Measurements from ENCODE around the gene FBXL19.
A peak's percentile ranks its signal among the peaks of the same experiment; 100 is the strongest.
"Not testable (repeated sequence)": the region's sequence is repeated elsewhere in the genome, so short reads cannot be mapped to it uniquely, and the experiment has no call there.

The FBXL19 gene

DNA sequence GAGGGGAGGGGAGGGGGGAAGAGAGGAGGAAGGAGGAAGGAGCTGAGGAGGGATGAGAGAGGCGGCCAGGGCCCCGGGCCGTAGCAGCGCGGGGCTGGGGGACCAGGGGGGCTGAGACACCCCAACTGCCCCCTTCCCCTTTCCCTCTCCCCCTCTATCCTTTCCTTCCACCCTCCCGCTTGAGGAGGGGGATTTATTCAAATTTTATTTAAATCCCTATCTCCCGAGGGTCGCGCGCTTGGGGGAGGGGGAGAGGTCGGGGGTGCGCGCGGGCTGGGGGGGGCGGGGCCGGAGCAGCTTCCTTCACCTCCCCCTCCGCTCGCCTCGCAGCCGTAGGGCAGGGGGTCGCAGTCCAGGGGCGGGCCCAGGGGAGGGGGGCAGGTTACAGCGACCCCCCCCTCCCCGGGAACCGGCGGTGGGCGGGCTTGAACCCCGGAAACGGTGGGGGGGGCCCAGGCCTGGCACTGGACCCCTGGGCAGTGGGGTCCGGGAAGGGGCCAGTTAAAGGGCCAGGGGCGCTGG, at the start of gene FBXL19:
FBXL19 (plus strand) TSS at position 19 of the 522 bp plus-strand sequence. CDS start 2,183 bp downstream, outside the sequence.
- DNase-seq = no peak

- DNase-seq = no peak
These were observed 49.0 kb upstream of the FBXL19 start for GRCh38 chr16:30874244-30874820.

DNA sequence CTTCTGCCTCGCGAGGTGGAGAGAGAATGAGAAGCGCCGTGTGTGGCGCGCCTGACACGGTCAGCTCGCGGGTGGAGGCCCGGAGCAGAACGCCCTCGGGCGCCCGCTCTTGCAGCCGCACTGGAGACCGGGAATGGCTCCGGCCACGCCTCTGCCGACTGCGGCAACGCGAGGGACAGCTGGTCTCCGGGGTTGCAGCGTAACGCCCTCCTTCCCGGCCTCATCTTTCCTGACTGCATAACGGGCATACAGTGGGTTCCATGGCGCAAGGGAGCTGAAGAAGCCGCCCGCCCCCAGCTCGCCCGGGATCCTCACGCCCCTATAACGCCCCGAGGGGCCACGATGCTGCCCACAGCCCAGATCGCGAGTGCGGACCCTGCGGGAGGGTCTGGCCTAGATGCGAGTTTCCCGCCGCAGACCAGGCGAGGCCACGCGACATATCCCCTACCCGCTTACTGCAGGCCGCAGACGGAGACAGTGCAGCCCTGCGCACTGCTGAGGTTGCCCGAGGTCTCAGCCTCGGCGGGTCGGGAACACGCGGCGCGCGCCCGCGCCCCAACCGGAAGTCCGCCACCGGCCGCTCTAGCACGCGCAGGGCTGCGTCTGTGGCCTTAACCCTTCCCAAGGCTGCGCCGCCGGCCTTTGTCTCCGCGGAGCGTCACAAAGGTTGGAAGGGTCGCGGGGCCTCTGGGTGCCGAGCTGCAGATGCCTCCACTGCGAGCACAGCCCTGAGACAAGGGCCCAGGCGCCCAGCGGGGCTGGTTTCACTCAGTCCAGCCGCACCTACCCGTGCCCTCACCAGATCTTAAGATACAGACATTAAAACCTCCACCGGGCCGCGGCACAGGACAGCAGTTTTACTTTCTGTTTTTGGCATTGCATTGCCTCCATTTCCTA, 48.3 kb upstream of the FBXL19 start:
- DNase-seq = peak; percentile 88

DNA sequence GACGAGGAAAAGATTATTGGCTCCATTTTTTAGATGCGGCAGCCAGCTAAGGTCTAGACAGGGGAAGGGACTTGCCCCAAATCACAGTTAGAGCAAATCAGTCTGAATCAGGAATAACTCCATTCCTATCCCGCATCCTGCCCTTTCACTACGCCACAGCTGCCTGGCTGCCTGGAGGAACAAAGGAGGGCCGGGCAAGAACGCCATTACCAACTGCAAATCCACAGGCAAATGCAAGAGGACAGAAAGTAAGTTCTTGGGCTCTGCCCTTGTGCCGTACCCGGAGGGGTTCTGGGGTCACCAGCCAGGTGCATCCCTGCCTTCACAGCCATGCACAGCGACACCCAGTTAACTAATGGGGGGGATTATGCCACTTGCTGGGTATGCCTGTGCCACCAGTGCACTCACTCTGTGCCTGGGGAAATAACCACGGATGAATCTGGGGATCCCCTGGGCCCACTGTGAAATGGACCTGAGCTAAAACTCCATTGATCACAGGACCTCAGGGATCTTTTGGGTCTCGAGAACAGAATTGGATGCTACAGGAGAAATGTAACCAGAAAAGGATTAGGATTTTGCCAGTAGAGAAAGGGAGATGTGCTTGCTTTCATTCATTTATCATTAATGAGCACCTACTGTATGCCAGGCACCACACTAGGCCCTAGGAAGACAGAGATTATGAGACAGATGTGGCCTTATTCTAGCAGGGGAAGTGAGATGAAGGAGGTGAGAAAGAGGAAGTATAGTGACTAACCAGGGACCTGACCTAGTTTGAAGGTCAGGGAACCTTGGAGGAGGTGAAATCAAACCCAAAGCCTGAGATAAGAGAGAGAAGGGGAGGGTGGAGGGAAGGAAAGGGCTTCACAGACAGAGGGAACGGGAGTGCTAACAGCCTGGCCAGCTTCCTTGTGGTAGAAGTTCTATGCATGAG, 47.2 kb upstream of the FBXL19 start:
- DNase-seq = no peak

DNA sequence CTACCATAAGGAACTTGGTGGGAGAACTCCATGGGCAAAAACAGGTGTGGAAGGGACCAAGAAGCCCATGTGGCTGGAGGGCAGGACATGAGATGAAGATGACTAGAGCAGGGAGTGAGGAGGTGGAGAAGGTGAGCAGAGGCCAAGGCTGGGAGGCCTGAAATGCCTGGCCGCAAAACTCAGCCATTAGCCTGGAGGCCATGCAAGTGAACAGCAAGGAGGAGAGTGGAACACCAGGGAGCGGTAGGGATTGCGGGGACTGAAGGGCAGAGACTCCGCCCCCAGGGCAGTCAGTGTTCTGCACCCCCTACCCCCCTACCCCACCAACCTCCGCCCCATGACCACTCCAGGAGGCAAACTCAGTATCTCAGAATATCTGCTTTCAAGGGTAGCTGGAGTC, 46.5 kb upstream of the FBXL19 start:
- DNase-seq = no peak

DNA sequence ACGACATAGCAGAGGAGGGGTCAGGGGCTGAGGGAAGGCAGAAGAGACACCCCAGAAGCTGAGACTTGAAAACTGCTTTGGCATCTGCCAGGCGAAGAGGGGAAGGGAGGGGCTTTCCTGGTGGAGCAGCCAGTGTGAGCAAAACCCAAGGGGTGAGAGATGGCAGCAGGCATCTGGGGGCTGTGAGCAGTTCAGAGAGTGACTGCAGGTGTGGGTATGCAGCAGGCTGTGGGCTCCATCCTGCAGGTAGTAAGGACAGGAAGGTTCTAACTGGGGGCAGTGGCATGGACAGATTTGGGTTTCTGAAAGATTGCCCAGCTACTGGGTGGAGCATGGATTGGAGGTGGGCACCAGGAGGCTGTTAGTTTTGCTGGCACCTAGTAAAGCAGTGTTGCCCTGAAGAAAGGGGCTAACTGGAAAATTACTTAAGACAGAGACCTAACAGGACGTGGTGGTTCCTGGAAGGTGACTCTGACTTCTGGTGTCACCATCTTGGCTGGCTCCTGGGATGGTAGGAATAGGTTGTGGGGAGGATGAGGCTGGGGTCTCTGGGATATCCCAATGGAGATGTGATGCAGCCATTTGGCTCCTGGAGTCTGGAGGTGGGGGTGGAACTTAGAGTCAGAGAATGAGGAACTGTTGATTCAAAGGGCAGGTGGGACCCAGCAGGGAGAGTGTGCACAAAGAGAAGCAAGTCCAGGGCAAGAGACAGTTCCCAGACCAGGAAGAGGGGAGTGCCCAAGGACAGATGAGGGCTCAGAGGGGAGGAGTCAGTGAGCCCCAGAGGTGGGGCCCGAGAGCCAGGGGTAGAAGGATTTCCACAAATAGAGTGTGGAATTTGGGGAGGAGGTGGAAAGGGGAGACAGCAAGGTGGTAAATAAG, 40.7 kb upstream of the FBXL19 start:
- no peak for DNase-seq

- DNase-seq = no peak
These were observed 38.6 kb upstream of the FBXL19 start for GRCh38 chr16:30884760-30885159.

DNA sequence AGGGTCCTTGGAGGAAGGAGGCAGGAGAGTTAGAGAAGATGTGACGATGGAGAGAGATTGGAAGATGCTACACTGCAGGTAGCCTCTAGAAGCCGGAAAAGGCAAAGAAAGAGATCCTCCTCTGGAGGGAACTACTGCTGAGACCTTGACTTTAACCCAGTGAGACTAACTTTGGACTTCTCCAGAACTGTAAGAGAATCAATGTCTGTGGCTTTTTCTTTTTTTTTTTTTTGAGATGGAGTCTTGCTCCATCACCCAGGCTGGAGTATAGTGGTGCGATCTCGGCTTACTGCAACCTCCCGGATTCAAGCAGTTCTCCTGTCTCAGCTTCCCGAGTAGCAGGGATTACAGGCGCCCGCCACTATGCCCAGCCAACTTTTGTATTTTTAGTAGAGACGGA, 38.2 kb upstream of the FBXL19 start:
- no peak for DNase-seq

- no peak for DNase-seq
These were observed 37.2 kb upstream of the FBXL19 start for GRCh38 chr16:30886145-30886544.

- no peak for DNase-seq
These were observed 35.4 kb upstream of the FBXL19 start for GRCh38 chr16:30887927-30888326.

GRCh38 chr16:30888856-30889499, 34.4 kb upstream of the FBXL19 start:
- no peak for DNase-seq

- DNase-seq = no peak
These were observed 33.7 kb upstream of the FBXL19 start for GRCh38 chr16:30889721-30890120.

GRCh38 chr16:30891043-30891823, 32.1 kb upstream of the FBXL19 start:
- not testable (repeated sequence) for DNase-seq

DNA sequence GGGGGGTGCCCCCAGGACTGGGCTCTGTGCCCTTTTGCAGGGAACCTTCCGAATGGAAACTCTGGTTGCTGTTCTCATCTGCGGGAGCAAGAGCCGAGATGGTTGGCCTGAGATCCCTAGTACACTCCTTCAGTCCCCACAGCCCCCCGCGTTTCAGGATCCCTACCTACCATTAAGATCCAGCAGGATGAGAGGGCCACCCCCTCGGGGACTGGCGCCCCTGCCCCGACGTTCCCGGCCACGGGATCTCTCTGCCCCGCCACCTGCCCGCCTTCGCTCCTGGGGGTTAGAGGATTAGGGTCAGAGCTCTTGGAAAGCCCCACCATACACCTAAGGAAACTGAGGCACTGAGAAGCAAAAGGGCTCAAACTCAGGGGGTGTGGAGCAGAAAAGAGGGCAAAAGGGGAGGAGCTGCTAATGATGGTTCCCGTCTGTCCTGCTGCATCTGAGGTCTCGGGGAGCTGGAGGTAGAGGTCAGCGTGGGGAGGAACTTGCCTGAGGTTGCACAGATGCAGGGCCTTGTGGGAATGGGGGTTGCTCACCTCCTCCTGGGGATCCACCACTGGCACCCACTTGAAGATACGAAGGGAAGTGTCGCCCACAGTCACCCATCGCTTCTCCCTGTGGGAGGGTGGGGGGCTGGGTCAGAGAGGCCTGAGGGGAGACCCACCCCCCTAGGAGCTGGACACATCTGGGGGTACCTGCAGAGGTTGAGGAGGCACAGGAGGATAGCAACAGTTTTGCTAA, 30.5 kb upstream of the FBXL19 start:
- DNase-seq = no peak

DNA sequence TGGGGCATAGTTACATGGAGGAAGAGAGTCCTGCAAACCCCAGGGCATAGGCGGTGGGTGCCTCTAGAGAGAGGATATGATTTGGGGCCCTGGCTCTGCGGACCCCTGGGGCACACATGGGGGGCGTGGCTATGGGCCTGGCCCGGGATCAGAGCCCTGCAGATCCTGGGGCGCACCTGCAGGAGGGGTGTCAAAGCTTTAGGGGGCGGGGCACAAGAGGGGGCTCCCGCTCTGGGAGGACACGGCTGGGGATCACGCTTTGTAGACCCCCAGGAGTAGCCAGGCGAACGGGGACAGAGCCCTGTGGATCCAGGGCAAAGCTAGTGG, 30.0 kb upstream of the FBXL19 start:
- no peak for DNase-seq

- peak; percentile 90 for DNase-seq
These were observed 29.4 kb upstream of the FBXL19 start, which contains the start of gene BCL7C for GRCh38 chr16:30893744-30894539. BCL7C (minus strand) TSS chr16:30894077; CDS start chr16:30893944, 133 bp downstream.

GRCh38 chr16:30894540-30895368, 28.6 kb upstream of the FBXL19 start:
- no peak for DNase-seq

- no peak for DNase-seq
These were observed 27.6 kb upstream of the FBXL19 start for GRCh38 chr16:30895627-30896260.

All from fibroblast of skin of right quadriceps (primary cell).